ENCODE data around the gene FIGLA.

DNA sequence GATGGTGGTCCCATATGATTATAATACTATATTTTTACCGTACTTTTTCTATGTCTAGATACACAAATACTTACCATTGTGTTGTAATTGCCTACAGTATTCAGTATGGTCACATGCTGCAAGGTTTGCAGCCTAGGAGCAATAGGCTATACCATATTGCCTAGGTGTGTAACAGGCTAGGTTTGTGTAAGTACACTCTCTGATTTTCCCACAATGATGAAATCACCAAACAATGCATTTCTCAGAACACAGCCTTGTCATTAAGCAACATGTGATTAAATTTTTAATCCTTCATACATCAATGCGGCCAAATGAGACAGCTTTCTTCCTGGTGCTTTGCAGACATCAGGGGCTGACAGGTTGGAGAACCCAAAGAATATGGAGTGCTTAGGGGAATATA, 59.7 kb downstream of the FIGLA start:
- TF ChIP-seq, protein P1, sequence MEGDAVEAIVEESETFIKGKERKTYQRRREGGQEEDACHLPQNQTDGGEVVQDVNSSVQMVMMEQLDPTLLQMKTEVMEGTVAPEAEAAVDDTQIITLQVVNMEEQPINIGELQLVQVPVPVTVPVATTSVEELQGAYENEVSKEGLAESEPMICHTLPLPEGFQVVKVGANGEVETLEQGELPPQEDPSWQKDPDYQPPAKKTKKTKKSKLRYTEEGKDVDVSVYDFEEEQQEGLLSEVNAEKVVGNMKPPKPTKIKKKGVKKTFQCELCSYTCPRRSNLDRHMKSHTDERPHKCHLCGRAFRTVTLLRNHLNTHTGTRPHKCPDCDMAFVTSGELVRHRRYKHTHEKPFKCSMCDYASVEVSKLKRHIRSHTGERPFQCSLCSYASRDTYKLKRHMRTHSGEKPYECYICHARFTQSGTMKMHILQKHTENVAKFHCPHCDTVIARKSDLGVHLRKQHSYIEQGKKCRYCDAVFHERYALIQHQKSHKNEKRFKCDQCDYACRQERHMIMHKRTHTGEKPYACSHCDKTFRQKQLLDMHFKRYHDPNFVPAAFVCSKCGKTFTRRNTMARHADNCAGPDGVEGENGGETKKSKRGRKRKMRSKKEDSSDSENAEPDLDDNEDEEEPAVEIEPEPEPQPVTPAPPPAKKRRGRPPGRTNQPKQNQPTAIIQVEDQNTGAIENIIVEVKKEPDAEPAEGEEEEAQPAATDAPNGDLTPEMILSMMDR (IDR thresholded peaks at IDR 0.05), result no peak
- TF ChIP-seq POLR2AphosphoS5 (IDR thresholded peaks at IDR 0.05) (no peak), POLR2A (IDR thresholded peaks at IDR 0.05) (no peak), EP300 (IDR thresholded peaks at IDR 0.05) (no peak)
